GM10266 (cell line): ENCODE measurements around the gene COL19A1.
"Not testable (repeated sequence)": the region's sequence is repeated elsewhere in the genome, so short reads cannot be mapped to it uniquely, and the experiment has no call there.

Source experiments
- DNase-seq: peaks from one replicate; pipeline ENCODE4 v3.0.0; 2012; ENCODE audit errors: extremely low spot score
- TF ChIP-seq, protein P1 (sequence below): IDR thresholded peaks from 2 replicates; pipeline ENCODE4 v1.5.1; 2012; ENCODE audit warnings: mild to moderate bottlenecking, low read depth; ENCODE audit not compliant: control insufficient read depth, insufficient read depth; ENCODE audit errors: missing control alignments

The COL19A1 gene

DNA sequence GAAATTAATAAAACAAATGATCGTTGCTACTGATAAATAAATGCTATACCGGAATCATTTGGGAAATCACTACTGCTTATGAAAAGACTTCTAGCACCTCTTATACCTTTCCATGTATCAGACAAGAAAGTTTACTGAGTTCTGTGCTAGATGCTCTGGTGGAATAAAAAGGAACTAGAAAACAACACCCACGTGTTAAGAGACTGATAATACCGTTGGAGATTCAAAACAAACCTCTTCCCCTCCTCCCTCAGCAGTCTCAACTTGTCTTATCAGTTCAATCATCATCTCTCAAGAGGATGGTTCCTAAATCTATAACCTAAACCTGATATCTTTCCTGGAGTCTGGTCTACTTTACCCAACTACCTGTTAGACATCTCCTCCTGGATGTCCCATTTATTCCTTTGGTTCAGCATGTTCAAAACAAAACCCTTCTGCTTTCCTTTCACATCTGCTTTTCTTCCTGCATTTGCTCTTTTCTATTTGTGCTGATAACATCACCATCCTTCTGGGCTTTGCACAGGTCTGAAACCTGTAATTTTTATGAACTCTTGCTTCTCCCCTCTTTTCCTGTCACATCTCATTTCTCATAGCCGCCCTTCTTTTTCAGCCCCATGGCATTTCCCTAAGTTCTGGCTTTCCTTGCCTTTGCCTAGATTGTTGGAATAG is 122.2 kb downstream of the COL19A1 start:
- no peak for DNase-seq
- TF ChIP-seq, protein P1, sequence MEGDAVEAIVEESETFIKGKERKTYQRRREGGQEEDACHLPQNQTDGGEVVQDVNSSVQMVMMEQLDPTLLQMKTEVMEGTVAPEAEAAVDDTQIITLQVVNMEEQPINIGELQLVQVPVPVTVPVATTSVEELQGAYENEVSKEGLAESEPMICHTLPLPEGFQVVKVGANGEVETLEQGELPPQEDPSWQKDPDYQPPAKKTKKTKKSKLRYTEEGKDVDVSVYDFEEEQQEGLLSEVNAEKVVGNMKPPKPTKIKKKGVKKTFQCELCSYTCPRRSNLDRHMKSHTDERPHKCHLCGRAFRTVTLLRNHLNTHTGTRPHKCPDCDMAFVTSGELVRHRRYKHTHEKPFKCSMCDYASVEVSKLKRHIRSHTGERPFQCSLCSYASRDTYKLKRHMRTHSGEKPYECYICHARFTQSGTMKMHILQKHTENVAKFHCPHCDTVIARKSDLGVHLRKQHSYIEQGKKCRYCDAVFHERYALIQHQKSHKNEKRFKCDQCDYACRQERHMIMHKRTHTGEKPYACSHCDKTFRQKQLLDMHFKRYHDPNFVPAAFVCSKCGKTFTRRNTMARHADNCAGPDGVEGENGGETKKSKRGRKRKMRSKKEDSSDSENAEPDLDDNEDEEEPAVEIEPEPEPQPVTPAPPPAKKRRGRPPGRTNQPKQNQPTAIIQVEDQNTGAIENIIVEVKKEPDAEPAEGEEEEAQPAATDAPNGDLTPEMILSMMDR: no peak

DNA sequence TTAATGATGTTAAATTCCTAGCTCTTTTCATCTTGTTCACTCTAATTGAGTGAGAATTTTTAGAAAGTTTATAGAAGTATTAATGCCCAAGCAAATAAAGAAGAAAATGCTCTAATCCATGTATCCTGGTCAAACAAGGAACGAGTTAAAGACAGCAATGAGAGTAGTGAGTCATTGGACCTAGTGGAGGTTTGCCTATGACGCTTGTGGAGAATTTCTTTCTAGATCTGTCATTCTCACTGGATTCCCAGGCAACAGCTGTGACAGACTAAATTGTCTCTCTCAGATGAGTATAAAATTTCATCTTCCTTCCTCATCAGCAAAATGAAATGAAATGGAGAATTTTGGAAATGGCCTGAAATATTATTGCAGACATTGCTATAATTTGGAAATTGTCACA is 127.9 kb downstream of the COL19A1 start:
- TF ChIP-seq, protein P1: no peak
- DNase-seq: no peak

DNA sequence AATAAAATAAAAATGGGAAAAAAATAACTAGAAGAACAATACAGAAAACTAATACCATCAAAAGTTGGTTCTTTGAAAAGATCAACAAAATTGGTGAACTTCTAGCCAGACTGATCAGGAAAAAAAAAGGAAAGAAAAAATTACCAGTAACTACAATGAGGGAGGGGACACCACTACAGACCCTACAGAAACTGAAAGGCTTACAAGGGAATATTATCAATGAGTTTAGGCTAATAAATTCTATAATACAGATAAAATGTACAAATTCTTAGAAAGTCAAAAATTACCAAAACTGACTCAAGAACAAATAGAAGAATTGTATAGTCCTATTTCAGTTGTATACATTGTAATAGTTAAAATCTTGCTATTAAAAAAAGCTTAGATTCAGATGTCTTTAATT is 141.8 kb downstream of the COL19A1 start:
- DNase-seq: no peak
- TF ChIP-seq, protein P1: no peak

DNA sequence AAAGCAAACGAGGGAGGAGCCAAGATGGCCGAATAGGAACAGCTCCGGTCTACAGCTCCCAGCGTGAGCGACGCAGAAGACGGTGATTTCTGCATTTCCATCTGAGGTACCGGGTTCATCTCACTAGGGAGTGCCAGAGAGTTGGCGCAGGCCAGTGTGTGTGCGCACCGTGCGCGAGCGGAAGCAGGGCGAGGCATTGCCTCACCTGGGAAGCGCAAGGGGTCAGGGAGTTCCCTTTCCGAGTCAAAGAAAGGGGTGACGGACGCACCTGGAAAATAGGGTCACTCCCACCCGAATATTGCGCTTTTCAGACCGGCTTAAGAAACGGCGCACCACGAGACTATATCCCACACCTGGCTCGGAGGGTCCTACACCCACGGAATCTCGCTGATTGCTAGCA is 144.0 kb downstream of the COL19A1 start:
- not testable (repeated sequence) for DNase-seq

DNA sequence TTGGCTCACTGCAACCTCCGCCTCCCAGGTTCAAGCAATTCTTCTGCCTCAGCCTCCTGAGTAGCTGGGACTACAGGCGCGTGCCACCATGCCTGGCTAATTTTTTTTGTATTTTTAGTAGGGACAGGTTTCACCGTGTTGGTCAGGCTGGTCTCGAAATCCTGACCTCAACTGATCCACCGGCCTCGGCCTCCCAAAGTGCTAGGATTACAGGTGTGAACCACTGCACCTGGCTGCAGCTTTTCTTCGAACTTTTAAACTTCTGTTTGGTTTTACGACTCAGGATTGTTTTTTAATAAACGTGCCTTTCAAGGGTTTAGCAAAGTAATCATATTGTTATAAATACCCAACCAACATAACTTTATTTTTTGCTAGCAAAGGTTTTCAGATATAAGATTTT is 156.8 kb downstream of the COL19A1 start:
- not testable (repeated sequence) for DNase-seq

DNA sequence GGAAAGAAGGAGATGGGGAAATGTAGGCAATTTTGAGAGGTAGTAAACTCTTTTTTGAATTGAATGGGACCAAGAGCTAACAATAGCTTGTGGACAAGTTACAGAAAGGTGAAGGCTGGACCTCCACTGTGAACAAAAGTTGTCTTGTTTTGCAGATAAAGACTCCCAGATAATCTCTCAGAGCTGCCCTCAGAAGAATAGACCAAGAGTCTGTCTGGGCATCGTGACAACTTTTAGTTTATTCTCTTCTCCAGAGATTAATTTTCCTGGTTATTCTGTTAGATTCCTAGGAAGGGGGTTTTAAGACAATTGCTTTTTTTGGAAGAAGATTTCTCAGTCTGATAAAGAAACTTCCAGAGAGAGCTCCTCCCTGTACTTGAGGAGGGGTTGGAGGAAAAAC is 161.9 kb downstream of the COL19A1 start:
- no peak for DNase-seq
- TF ChIP-seq, protein P1: no peak

DNA sequence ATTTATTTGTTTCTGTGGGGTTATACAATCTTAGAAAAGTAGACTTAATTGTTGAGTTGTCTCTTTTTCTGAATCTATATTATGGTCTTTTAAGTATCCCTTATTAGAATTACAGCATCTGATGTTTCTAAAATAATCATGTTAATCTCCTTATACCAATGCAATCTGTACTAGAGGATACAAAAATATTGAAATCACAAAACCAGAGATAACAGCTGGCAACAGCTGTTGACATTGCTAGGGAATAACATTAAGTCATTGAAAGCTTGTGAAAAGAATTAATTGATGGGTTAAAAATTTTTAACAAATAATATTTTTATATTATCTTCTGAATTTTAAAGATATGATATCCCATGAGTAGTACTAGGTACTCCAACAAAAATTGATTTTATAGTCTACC is 162.6 kb downstream of the COL19A1 start:
- no peak for DNase-seq
- TF ChIP-seq, protein P1: no peak

DNA sequence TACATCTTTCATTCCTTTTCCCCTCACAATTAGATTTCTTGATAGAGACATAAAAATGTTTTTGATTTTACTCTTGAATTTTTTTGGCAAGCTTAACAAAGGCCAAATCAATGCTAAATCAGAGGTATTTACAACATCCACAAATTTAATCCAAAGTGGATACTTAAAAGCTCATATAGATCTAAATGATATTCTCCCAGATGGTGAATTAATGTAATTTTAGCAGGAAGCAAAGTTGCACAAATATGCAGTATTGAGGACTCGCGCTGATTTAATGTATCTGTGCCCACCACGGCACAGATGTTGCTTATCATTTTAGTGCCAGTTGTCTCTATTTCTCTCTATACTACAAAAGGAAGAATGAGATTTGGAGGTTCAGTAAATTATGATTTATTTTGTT is 167.4 kb downstream of the COL19A1 start:
- no peak for DNase-seq
- TF ChIP-seq, protein P1: no peak
